C4-2B (cell line): Measurements from ENCODE around the gene ATF6B.

Experiments used
- H3K27ac ChIP-seq: fragments of 450-650 bp; 2 replicates; pipeline ENCODE4 v1.5.1; 2017
- ZFX ChIP-seq: fragments of 450-650 bp; IDR thresholded peaks from 2 replicates; pipeline ENCODE4 v1.6.1; 2017
- TF ChIP-seq, protein P1 (sequence below): fragments of 450-650 bp; conservative IDR thresholded peaks from 2 replicates; pipeline ENCODE4 v1.5.1; 2017; ENCODE audit warnings: mild to moderate bottlenecking

The ATF6B gene

DNA sequence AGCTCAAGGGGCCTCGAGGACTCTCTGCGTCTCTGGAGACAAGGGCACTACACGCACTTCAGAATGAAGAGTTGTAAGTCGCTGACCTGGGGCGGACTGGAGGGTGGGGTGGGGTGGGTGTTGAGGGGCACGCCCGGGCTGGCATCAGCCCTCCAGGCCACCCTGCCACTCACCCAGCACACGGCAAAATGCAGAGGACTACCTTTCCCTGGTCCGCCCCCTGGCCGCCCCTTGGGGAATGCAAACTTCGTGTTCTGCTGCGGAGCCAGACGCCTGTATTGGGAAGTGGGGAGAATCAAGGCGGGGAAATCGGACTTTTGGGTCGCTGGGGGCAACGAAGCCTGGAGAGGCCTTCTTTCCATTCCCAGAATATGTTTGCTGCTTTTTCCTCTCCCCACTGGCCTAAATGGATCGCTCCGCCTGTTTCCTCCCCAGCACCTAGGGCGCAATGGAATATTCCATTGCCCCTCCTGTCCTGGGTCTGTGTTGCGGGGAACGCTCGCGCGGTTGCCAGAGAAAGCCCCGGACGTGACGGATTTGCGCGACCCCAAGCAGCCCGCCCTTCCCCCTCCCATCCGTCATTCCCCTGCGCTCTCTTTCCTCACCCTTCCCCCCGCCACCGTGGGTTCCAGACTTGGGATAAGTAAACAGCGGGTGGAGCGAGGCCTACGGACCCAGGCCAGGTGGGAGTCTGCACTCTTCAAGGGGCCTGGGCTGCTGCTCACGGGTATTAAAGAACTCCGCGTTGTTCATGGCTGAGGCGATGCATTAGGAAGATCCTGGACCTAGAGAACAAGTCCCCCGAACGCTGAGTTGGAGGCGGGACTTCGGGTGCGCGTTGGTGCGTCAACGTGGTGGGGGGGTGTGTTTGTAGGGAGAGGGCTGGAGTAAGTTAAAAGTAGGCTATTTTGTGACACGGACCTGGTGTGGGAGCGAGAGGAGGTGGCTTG, 25.8 kb upstream of the ATF6B start, which contains the start of gene PPT2:
Gene PPT2, plus strand, starts transcription at position 578 of the 950 bp plus-strand sequence. CDS start 454 bp downstream, outside the sequence.
- peak within 1 kb of the TSS; percentile 83 for H3K27ac ChIP-seq
- TF ChIP-seq, protein P1, sequence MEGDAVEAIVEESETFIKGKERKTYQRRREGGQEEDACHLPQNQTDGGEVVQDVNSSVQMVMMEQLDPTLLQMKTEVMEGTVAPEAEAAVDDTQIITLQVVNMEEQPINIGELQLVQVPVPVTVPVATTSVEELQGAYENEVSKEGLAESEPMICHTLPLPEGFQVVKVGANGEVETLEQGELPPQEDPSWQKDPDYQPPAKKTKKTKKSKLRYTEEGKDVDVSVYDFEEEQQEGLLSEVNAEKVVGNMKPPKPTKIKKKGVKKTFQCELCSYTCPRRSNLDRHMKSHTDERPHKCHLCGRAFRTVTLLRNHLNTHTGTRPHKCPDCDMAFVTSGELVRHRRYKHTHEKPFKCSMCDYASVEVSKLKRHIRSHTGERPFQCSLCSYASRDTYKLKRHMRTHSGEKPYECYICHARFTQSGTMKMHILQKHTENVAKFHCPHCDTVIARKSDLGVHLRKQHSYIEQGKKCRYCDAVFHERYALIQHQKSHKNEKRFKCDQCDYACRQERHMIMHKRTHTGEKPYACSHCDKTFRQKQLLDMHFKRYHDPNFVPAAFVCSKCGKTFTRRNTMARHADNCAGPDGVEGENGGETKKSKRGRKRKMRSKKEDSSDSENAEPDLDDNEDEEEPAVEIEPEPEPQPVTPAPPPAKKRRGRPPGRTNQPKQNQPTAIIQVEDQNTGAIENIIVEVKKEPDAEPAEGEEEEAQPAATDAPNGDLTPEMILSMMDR = no peak
- peak; percentile 41; the same call in 1 of the 2 replicates for TF ChIP-seq ZFX

DNA sequence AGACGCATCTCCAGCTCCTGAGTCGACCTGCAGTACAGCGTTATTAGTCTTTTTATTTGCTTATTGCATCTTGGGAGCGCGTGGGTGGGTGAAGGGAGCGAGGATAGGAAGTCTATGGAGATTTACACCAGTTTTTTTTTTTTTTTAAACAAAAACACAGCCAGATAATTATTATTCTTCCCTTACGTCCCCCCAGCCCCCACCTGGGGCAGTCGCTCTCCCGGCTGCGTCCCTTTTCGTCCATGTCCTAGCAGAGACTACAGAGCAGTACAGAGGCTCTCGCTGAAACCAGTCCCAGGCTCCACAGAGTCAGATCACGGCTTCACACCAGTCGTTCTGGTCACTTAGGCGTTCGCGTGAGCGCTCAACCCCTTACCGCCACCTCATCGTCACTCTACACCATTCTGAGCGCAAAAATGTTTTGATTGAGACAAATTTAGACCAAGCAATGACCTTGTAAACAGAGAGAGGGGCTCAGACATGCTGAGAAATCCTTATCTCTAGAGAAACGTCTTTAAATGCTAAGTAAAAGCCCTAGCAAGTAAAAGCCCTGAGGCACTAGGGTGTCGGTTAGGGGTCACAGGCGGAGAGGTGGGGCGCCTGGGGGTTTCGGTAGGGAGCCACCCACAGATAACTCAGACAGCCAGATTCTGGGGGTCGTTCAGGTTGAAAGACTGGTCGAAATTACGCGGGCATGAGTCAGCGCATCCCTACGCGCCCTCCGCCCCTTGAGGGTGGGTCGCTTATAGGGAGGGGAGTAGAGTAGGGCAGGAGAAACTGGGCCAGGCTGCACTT, 24.9 kb upstream of the ATF6B start:
- peak overlapping the region; percentile 83 for H3K27ac ChIP-seq
- TF ChIP-seq, protein P1 = no peak
- no peak for TF ChIP-seq ZFX

DNA sequence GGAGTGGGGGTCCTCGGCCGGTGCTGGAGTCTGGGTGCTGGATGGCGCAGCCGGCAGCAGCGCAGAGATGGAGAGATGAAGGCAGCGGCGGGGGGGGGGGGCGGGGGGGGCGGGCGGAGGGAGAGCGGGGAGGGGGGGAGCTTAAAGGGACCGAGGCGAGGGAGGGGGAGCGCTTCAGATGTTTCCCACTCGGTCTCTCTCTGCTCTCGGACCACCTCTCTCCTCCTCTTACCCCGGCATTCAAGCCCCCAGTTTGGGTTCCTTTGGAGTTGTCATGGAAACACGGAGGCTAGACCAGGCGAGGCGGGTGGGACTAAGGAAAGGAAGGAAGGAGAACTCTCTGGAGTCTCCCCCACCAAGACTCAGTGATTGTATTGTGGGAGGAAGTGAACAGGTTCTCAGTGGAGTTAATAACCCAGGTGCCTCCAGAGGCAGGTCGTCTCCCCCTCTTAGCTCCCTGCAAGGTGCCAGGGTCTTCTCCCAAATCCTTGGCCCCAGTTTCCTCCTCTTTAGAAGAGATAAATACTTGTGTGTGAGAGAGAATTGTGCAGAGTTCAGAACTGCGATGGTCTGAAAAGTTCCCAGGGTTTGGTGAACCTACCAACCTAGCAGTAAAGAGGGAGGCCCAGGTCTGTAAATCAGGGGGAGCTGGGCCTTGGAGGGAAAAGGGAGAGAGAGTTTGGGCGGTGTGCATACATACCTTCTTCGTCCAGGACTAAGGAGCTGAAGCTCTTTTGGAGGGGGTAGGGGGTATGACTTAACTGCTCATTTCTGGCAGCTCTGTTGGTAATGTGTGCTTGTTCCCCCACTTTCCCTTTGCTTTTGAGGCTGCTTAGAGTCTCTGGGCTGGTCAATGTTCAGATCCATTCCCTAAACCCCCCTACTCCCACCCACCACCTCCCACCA, 24.1 kb upstream of the ATF6B start, which contains the start of gene PRRT1:
Gene PRRT1, minus strand, starts transcription at position 77 of the 906 bp plus-strand sequence. CDS start 112 bp downstream, outside the sequence.
- H3K27ac ChIP-seq = no peak within 1 kb of the TSS
- TF ChIP-seq ZFX = no peak
- TF ChIP-seq, protein P1 = no peak

DNA sequence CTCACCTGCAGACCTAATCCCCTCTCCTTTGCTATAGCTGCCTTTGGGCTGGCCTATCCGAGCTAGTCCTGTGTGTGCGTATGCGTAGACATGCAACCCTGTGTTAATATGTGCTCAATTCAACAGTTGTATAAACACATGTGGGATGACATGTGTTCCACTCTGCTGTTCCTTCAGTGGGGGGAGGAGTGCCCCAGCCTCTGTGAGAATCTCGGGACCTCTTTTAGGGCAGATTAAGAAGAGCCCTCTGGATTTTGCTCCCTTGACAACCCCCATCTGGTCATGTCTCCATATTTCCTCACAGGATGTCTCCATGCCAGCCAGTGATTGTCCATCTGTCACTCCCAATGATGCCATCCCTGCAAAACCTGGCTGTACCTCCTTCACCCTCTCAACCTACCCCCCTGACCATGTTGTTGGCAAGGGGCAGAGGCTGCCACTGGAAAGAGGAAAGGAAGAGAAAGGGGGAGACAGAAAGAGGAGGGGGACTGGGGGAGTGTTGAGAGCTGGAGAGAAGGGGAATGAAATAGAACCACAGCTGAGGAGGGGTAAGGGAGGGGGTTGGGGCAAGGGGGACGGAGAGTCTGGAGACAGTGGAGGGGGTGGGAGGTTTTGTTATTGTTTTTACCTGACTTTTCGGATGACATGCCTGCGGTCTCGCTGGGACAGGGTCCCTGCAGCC, 23.3 kb upstream of the ATF6B start:
- H3K27ac ChIP-seq = no peak overlapping the region
- TF ChIP-seq, protein P1 = no peak
- no peak for TF ChIP-seq ZFX

DNA sequence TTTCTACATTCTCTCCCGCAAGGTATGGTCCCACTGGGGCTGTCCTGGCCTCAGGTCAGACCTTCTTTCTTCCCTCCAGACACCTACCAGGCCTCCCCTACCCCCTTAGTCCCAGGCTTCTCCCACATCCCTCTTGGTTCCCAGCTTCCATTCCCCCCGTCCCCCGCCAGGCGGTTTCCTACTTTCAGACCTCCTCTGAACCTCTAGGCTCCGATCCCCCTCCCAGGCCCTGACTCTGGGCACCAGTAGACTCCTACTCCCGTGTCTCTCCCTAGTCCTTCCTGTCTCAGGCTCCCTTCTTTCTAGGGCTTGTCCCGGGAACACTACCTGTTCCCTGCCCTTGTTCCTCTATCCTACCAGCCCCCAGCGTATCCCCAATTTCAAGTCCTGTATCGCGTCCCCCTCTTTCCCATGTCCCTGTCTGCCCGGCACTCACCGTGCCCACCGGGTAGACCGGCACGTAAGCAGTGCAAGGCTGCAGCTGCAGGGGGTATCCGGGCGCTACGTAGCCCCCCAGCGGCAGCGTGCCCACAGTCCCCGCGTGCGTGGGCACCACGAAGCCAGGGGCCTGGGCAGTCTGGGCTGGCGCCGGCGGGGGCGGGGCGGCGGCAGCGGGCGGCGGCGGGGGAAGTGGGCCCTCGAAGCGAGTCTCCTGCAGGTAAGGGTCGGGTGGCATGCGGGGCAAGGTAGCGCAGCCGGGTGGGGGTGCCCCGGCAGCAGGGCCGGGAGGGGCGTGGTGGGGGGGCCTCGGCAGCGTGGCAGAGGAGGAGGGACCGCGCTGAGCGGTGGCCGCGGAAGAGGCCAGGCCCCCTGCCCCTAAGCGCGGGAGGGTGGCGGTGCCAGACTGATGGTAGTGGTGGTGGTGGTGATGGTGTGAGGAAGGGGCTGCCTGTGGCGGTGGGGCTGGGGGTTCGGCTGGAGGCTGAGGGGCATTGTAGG, 22.2 kb upstream of the ATF6B start:
- TF ChIP-seq ZFX = no peak
- TF ChIP-seq, protein P1 = no peak
- H3K27ac ChIP-seq = no peak overlapping the region
